Common myeloid progenitor, CD34-positive (primary cell): ENCODE data around the gene UVSSA.
A peak's percentile ranks its signal among the peaks of the same experiment; 100 is the strongest.

ENCODE experiments used
- CTCF ChIA-PET: fragments of 350-600 bp; sonication (Branson Sonifier 250); formaldehyde crosslinking; loops from one replicate; lab custom pipeline; 2021; ENCODE audit warnings: antibody characterized with exemption; lab: Charles Lee
- POLR2A ChIA-PET: fragments of 350-600 bp; sonication (Branson Sonifier 250); formaldehyde crosslinking; loops from one replicate; lab custom pipeline; 2021; ENCODE audit warnings: antibody characterized with exemption; lab: Charles Lee
- DNase-seq, 3 donors: peaks; one replicate each; pipeline versions ENCODE4 v3.0.0 to v3.0.0-alpha.2; 2013
- H3K27ac ChIP-seq, 2 experiments: 1 replicate in 1 of 2; 2 replicates in 1 of 2; pipeline ENCODE4 v1.7.0; 2013; ENCODE audit warnings: inconsistent platforms in 2 of 2, low read length in 2 of 2, mild to moderate bottlenecking in 2 of 2, low read depth in 1 of 2, moderate library complexity in 1 of 2; ENCODE audit not compliant: severe bottlenecking in 2 of 2, insufficient read depth in 1 of 2, poor library complexity in 1 of 2
- H3K27me3 ChIP-seq, 5 experiments: replicated peaks in 2 of 5; 1 replicate in 3 of 5; 2 replicates in 2 of 5; pipeline versions ENCODE4 v1.6.1 to v1.7.0; 2013; ENCODE audit warnings: low read length in 4 of 5, mild to moderate bottlenecking in 2 of 5, moderate library complexity in 2 of 5, inconsistent platforms in 1 of 5; ENCODE audit not compliant: insufficient read depth in 5 of 5, control insufficient read depth in 4 of 5
- H3K36me3 ChIP-seq, 4 experiments: 1 replicate in 2 of 4; 2 replicates in 2 of 4; pipeline versions ENCODE4 v1.6.1 to v1.7.0; 2013; ENCODE audit warnings: low read length in 3 of 4, control low read depth in 1 of 4, mild to moderate bottlenecking in 1 of 4; ENCODE audit not compliant: control insufficient read depth in 4 of 4, insufficient read depth in 4 of 4
- H3K4me1 ChIP-seq, 4 experiments: 1 replicate in 3 of 4; 2 replicates in 1 of 4; pipeline versions ENCODE4 v1.6.1 to v1.7.1; 2013; ENCODE audit warnings: low read length in 3 of 4, mild to moderate bottlenecking in 3 of 4, control low read depth in 1 of 4, inconsistent platforms in 1 of 4, moderate library complexity in 1 of 4; ENCODE audit not compliant: control insufficient read depth in 4 of 4, insufficient read depth in 4 of 4; ENCODE audit errors: control extremely low read depth in 1 of 4
- H3K4me3 ChIP-seq, 7 experiments: 1 replicate in 4 of 7; 2 replicates in 3 of 7; pipeline versions ENCODE4 v1.5.1 to v1.7.0; 2013; ENCODE audit warnings: mild to moderate bottlenecking in 7 of 7, low read length in 6 of 7, moderate library complexity in 6 of 7, inconsistent platforms in 2 of 7, low read depth in 2 of 7, control low read depth in 1 of 7; ENCODE audit not compliant: insufficient read depth in 4 of 7, control insufficient read depth in 1 of 7; ENCODE audit errors: extremely low read depth in 1 of 7
- H3K9me3 ChIP-seq, 5 experiments: 1 replicate in 4 of 5; 2 replicates in 1 of 5; pipeline versions ENCODE4 v1.6.1 to v1.7.1; 2013; ENCODE audit warnings: low read length in 4 of 5, mild to moderate bottlenecking in 2 of 5, inconsistent platforms in 1 of 5, low read depth in 1 of 5, moderate library complexity in 1 of 5; ENCODE audit not compliant: control insufficient read depth in 4 of 5, insufficient read depth in 2 of 5; ENCODE audit errors: control extremely low read depth in 1 of 5
- WGBS: methylation state at CpG from one replicate; pipeline ENCODE4 v1.1.5; 2013; ENCODE audit not compliant: insufficient coverage; 5-methylcytosine and 5-hydroxymethylcytosine counted together

The UVSSA gene

DNA sequence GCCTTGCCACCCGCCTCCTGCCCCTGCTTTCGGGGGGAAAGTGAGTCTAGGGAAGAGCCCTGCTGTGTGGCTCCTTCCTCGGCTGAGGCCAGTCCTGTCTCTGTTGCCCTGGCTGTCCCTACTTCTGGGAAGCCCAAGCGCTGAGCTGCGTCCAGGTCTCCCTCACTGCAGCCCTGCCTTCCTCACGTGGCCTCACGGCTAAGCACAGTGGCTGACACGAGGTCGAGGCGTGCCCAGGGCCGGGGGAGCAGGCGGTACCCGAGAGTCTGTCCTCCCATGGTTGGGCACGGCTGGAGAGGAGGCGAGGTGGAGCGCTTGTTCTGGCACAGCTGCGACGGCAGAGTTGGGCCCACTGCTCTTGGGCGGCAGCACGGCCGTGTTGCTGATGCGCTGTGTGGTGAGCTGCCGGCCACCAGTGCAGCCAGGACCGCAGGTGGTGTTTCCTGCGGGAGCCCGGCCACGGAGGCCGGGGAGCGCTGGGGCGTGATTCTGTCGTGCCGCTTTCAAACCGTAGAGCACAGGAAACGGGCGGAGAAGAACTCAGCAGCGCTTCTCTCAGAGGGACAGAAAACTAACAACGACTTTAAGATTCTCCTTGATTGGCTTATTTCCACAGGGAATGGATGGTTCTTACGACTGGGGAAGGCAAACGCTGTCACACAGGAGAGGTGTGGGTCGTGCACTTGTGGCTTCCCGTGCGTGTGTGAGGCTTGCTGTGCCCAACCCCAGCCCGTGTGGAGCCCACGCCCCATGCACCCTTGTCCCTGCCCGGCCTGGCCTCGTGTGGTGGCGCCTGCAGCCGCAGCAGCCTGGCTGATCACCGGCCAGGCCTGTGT lies 36.0 kb upstream of the UVSSA start:
- WGBS: 95% methylated on average over 49 of the region's 49 CpGs
- POLR2A ChIA-PET: no interaction called here

DNA sequence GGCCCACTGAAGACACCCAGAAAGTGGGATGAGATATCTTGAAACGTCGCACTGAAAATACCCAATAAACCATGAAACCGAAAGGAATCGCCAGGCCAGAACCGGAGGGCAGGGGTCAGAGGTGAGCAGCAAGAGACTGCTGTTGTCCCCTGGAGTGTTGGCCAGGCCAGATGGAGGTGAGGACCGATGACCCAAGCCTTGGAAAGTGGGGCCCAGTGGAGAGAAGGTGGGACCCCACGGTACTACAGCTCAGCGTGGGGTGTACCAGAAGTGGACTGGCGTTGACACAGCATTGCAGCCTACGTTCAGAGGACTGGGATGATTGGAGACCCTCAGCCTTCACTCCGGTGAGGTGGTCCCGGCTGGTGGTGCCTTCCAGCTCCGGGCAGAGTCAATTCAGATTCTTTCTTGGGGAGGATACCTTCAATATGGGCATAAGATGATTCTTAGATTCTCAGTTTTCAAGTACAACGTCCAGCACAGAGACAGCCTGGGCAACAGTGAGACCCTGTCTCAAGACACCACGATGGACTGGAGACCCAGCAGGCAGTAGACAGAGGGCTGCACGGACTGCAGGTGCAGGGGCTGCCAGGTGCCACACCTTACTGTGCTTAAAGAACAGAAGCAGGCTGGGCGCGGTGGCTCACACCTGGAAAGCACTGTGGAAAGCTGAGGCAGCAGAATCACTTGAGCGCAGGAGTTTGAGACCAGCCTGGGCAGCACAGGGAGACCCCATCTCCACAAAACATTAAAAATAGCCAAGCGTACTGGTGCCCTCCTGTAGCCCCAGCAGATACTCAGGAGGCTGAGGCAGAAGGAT lies 34.0 kb upstream of the UVSSA start:
- Histone ChIP-seq H3K27me3 (no peaks in the 10 kb centered on the region), H3K9me3 (peaks cover 0 to 6% (median 0%) of the 10 kb centered on the region in 5 experiments), H3K4me1 (peaks cover 6 to 21% (median 20%) of the 10 kb centered on the region in 4 experiments), H3K4me3 (no peak overlapping the region), H3K36me3 (peaks cover 6 to 63% (median 49%) of the 10 kb centered on the region in 4 experiments), H3K27ac (no peak overlapping the region)
- POLR2A ChIA-PET: no interaction called here
- no peak for DNase-seq
- CTCF ChIA-PET: interaction anchor here (0.6 kb wide), 1 partner anchor 1215 kb away, joined by 3 read pairs; no protein-coding TSS in a partner anchor
- WGBS: 98% methylated on average over 20 of the region's 20 CpGs

More for the DNA sequence above, 36.0 kb upstream of the UVSSA start:
- Histone ChIP-seq H3K27me3 (no peaks in the 10 kb centered on the region), H3K27ac (no peak overlapping the region), H3K9me3 (peaks cover 0 to 6% (median 0%) of the 10 kb centered on the region in 5 experiments), H3K36me3 (peaks cover 2 to 48% (median 37%) of the 10 kb centered on the region in 4 experiments), H3K4me1 (peaks cover 6 to 21% (median 20%) of the 10 kb centered on the region in 4 experiments), H3K4me3 (no peak overlapping the region)
- CTCF ChIA-PET: interaction anchor here (1.3 kb wide), 1 partner anchor 9 kb away, joined by 5 read pairs; no protein-coding TSS in a partner anchor
- DNase-seq: peak in 1 of 3 donors; percentile 18

DNA sequence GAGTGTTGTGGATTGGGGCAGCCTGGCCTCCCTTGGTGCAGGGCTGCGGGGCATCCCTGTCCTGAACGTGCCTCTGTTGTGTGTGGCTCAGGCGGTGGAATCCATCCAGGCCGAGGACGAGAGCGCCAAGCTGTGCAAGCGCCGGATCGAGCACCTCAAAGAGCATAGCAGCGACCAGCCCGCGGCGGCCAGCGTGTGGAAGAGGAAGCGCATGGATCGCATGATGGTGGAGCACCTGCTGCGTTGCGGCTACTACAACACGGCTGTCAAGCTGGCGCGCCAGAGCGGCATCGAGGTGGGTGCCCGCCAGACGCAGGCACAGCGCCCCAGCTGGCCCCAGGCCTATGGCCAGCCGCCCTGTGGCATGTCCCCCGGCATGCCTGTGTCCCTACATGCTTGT lies 31.7 kb upstream of the UVSSA start:
- no peak for DNase-seq
- Histone ChIP-seq H3K27ac (no peak overlapping the region), H3K9me3 (peaks cover 0 to 6% (median 0%) of the 10 kb centered on the region in 5 experiments), H3K27me3 (no peaks in the 10 kb centered on the region), H3K4me3 (no peak overlapping the region), H3K4me1 (no peaks in the 10 kb centered on the region), H3K36me3 (peaks cover 8 to 80% (median 58%) of the 10 kb centered on the region in 4 experiments)
- ChIA-PET POLR2A (no interaction called here), CTCF (no interaction called here)
- 99% methylated on average over 26 of the region's 28 CpGs for WGBS

DNA sequence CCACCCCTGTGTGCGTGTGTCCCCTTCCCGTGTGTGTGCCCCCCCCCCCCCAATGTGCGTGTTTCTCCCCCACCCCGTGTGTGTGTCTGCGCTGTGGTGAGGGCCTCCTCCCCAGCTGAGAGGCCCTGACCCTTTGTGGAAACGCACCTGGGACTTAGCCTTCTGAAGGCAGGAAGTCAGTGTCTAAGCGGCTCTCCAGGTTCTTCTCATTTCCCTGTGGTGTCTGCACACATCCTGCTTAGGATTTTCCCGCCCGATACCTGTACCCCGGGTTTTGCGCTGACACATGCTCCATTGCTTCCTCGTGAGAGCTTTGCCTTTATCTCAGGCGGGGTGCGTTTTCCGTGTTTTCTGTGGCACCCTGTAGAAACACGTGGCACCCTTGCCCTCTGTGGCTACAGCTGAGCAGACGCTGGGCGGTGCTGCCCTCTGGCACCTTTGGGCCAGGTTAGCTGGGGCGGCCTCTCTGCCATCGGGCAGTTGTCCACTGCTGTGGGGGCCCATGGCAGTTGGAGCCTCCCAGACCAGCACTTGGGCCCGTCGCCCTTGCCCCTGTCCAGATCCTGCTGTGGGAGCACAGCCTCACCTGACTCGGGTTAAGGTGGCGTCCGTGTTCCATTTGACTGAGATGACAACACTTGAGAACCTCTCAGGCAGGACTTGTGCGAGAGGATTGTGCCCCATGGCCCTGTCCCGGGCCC lies 31.0 kb upstream of the UVSSA start:
- Histone ChIP-seq H3K4me3 (no peak overlapping the region), H3K27me3 (no peaks in the 10 kb centered on the region), H3K27ac (no peak overlapping the region), H3K4me1 (no peaks in the 10 kb centered on the region), H3K36me3 (peaks cover 8 to 82% (median 58%) of the 10 kb centered on the region in 4 experiments), H3K9me3 (peaks cover 0 to 6% (median 0%) of the 10 kb centered on the region in 5 experiments)
- WGBS: 97% methylated on average over 23 of the region's 27 CpGs
- ChIA-PET POLR2A (no interaction called here), CTCF (no interaction called here)
- DNase-seq: no peak

DNA sequence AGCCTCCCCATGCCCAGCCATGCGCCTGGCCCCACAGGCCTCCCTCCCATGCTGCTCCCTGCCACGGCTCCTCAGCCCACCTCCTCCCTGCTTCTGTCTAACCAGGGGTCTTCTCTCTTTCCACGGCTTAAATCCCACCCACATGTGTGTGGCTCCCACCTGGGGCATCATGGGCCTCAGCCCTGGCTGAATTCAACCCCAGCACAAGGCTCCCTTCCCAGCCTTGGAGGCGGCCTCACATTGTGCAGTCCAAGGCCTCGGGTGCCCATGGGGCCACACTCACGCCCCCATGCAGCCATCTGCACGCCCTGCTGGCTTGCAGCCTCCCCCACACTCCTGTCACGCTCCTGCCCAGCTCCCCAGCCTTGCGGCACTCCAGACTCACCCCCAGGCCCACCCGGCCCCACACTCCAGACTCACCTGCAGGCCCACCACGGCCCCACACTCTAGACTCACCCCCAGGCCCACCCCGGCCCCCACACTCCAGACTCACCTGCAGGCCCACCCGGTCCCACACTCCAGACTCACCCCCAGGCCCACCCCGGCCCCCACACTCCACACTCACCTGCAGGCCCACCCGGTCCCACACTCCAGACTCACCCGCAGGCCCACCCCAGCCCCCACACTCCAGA lies 30.4 kb upstream of the UVSSA start:
- Histone ChIP-seq H3K9me3 (peaks cover 0 to 6% (median 0%) of the 10 kb centered on the region in 5 experiments), H3K27me3 (no peaks in the 10 kb centered on the region), H3K4me3 (no peak overlapping the region), H3K27ac (no peak overlapping the region), H3K36me3 (peaks cover 8 to 83% (median 57%) of the 10 kb centered on the region in 4 experiments), H3K4me1 (no peaks in the 10 kb centered on the region)
- no peak for DNase-seq
- ChIA-PET POLR2A (no interaction called here), CTCF (no interaction called here)
- WGBS: 93% methylated on average over 7 of the region's 16 CpGs

DNA sequence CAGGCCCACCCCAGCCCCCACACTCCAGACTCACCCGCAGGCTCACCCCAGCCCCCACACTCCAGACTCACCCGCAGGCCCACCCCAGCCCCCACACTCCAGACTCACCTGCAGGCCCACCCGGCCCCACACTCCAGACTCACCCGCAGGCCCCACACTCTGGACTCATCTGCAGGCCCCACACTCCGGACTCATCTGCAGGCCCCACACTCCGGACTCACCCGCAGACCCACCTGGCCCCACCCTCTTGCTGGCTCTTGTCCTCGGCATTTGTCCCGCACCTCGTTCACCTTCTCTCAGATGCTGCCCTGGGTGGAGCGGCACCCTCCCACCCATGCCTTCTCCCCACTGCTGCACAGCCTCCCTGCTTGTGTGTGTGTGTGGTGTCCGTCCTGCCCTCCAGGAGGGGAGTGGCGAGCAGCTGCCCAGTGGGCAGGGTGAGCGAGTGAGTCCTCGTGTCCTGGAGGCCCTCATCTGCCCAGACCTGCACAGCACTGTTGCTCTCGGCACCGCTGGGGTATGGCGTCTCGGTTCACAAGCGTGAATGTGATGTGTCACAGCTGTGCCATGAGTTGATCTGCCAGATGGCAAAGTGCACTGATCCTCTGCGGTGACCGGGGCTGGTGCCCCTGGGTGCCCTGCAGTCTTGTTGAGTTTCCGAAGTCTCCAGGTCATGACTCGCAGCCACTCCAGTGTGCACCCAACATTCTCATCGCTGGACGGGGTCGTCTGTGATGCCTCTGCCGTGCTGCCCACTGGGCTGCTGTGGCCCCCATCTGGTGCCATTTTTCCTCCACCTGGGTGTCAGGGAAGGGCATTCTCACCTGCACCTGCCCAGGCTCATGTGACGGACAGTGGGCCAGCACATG lies 29.6 kb upstream of the UVSSA start:
- CTCF ChIA-PET: interaction anchor here (1.4 kb wide), 1 partner anchor 85 kb away, joined by 3 read pairs; no protein-coding TSS in a partner anchor
- H3K9me3 ChIP-seq: peaks cover 0 to 6% (median 0%) of the 10 kb centered on the region in 5 experiments
- no peak overlapping the region for H3K27ac ChIP-seq
- over 99% methylated on average over 20 of the region's 29 CpGs for WGBS
- no peak overlapping the region for H3K4me3 ChIP-seq
- peaks cover 8 to 85% (median 58%) of the 10 kb centered on the region in 4 experiments for H3K36me3 ChIP-seq
- no peaks in the 10 kb centered on the region for H3K27me3 ChIP-seq
- no peaks in the 10 kb centered on the region for H3K4me1 ChIP-seq
- POLR2A ChIA-PET: no interaction called here
- no peak for DNase-seq
